ENCODE measurements around the gene ZNF277. TPM values are rescaled to one million over a fixed set of nuclear protein-coding genes. Genes with fewer than 3 reads are reported as not detected.
A peak's percentile ranks its signal among the peaks of the same experiment; 100 is the strongest.

ZNF277 gene
- total RNA-seq: 77.0 TPM

DNA sequence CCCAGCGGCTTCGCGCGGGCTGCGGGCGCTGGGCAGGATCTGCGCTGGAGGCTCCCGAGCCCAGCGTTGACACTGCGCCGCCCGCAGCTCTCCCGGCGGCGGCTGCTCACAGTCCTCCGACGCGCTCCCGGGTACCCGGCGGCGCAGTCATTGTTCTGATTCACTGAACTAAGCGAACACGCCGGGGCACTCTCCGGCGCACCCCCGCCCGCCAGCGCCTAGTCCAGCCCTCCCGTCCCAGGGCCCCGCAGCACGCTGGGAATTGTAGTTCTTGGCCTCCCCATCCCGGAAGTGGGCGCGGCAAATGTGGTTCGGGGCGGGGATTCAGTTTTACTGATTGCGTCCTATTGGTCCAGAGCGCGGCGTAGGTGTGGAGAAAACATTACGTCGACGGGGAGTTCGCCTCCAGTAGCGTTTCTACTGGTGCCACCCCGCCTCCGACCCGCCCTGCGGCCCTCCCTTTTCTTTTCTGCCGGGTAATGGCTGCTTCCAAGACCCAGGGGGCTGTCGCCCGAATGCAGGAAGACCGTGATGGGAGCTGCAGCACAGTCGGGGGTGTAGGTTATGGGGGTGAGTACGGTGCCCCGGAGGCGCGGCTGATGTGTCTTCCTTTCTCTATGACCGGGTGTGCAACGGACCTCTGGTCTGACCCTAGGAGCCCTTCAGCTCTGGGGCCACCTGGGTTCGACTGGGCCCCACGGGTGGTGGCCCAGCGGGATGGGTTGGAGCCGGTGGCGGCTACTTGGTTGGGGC lies at the start of gene ZNF277, which contains the start of gene DOCK4:
Gene ZNF277, plus strand, starts transcription at position 458 of the 753 bp plus-strand sequence. Its CDS starts 22 bp downstream, at position 480.
Gene DOCK4, minus strand, starts transcription at position 162 of the 753 bp plus-strand sequence. CDS start 261 bp downstream, outside the sequence.
- DNase-seq: peak; percentile 100

GRCh38 chr7:112157072-112157471 lies 49.4 kb upstream of the ZNF277 start:
- DNase-seq: no peak

GRCh38 chr7:112159351-112159750 lies 47.1 kb upstream of the ZNF277 start:
- no peak for DNase-seq

DNA sequence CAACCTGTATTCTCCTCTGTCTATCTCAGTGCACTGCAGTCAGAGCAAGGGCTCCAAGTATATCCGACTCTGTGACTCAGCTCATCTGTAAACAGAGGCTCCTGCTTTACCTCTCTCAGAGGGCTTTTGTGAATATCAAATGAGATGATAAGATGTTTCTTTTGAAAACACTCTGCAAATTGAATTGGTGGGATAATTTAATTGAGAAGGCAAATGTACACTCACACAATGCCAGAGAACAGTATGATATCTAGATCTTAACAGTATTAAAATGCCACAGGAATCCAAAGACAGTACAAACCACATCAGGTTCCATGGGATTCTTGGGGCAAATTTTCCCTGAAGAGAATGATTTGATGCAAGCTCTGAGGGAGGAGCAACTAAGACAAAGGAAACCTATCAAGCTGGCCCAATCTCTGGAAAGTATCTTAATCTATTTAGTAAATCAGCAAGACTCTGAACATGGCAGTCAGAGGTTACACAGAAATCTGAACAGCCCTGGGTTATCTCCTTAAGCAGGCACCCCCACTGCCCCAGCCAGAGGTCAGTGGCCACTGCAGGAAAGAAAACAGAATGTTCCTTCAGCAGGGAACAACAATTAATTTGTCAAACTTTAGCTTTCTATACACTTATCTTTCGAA lies 46.2 kb upstream of the ZNF277 start:
- DNase-seq: no peak

- DNase-seq: no peak
These were observed 45.7 kb upstream of the ZNF277 start for GRCh38 chr7:112160771-112161150.

DNA sequence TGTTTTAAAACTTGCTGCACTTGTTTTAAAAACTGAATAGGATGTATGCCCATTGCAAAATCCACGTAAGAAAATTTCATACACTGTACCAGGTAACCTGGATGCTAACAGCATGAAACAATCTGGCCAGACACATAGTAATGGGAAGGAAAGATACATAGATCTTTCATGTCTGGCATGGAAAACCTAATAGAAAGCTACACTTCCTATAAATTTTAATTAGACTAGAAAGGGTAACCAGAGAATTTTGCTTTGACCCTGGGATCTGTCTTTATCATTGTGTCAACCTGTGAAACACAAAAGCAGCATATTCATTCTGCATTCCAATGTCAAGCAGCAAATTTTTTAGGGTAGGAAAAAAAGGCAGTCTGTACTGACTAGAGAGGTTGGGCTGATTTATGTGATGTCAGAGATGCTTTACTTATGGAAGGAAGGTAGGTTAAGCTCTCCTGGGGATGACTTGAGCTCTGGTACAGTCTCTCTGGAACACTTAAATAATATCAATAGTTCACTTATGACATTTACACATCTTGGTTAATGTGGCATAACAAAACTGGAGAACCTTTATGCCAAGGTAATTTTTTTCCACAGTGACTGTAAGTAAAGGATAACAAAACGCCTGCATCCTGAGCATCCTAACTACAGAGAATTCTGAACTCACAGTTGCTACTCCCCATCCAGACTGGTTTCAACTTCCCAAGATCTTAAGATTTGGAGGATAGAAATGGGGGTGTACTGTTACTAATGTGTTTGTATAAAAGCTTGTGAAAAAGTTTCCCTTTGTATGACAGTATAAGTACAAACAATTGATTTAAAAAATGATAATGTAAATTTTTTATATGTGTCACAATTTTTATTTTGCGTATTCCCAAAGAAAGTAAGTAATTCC lies 45.0 kb upstream of the ZNF277 start:
- DNase-seq: no peak

DNA sequence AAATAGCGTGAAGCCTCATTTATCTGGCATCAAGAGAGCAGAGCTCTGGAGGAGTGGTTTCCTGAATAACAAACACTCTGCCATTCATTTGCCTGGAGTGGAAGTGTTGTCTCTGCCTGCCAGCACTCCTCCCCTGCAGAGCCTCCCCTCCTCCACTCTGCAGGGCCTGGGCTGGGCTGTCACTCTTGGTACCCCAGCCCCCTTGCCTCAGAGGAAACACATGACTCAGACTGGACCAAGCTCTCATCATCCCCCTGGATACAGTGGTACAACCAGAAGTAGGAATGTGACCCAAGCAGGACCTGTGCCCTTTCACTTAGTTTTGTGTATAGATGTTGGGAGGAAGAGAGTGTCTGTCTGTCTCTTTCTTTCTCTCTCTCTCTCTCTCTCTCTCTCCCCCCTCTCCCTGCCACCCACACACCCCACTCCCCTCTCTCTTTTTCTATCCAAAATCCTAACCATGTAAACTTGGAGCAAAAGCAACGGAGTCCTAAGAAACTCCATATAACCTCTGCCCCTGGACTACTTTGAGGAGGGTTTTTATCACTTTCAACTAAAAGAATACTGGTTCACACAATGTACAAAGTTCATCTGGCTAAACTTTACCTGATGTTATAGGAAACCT lies 44.2 kb upstream of the ZNF277 start:
- DNase-seq: peak; percentile 68

DNA sequence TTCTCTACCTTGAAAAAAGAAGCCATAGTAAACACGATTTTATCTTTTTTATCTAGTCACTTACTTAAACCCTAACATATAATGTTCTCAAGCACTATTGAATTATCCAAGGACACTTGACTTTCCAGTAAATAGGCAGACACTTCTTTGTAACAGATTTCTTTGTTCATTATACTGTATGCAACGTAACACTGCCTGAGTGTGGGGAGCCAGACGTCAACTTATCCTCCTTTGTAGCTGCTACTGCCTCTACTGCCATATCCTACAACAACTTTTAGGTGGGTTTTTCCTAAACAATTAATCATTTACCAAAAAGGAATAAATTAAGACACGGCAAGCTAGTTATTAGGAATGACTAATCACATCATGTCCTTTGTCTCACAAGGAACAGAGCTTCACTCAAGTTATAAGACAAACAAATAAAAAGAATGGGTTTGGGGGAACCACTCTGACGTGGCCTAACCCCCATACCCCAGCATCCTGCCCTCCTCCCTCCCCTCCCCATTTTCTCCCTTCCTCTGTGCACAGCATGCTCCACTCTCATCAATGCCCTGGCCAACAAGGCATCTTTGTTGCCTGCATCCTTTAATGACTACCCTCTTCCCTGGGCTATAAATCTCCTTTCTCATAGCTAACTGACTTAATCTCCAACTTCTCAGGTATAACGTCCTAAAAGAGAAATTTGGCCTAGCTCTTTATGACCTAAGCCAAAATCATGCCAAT lies 43.5 kb upstream of the ZNF277 start:
- DNase-seq: no peak

DNA sequence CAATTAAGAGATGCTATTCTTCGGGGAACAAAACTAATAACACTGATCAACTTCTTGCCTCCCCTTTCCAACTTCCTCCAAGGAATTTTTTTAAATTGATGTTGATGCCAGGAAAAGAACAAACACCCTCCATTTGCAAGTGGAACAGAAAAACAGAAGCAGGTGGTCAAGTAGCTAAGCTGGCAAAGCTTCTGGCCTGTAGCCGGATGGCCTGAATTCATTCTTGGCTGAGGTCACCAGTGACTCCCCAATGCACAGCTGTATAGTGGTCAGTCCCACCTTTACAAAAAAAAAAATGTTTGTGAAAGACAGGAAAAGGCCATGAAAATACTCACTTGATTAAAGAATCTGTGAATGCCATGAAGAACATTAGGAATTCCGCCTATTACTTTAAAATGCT lies 39.3 kb upstream of the ZNF277 start:
- DNase-seq: no peak

DNA sequence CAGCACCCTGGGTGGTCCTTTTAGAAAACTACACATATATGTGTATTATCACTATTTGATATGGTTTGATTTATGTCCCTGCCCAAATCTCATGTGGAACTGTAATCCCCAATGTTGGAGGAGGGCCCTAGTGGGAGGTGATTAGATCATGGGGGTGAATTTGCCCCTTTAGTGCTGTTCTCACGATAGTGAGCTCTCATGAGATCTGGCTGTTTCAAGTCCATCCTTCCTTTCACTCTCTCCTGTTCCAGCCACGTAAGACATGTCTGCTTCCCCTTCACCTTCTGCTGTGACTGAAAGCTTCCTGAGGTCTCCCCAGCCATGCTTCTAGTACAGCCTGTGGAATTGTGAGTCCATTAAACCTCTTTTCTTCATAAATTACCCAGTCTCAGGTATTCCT lies 37.6 kb upstream of the ZNF277 start:
- no peak for DNase-seq

DNA sequence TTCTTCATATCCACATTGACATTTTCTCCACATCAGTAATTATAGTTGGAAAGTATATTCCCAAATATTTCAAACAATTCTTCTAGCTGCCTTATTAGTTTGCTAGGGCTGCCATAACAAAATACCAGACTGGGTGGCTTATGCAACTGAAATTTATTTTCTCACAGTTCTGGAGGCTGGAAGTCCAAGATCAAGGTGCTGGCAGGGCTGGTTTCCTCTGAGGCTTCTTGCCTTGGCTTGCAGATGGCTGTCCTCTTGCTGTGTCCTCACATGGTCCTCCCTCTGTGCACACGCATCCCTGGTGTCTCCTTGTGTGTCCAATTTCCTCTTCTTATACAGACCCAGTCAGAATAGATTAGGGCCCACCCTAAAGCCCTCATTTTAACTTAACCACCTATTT lies 34.8 kb upstream of the ZNF277 start:
- no peak for DNase-seq

DNA sequence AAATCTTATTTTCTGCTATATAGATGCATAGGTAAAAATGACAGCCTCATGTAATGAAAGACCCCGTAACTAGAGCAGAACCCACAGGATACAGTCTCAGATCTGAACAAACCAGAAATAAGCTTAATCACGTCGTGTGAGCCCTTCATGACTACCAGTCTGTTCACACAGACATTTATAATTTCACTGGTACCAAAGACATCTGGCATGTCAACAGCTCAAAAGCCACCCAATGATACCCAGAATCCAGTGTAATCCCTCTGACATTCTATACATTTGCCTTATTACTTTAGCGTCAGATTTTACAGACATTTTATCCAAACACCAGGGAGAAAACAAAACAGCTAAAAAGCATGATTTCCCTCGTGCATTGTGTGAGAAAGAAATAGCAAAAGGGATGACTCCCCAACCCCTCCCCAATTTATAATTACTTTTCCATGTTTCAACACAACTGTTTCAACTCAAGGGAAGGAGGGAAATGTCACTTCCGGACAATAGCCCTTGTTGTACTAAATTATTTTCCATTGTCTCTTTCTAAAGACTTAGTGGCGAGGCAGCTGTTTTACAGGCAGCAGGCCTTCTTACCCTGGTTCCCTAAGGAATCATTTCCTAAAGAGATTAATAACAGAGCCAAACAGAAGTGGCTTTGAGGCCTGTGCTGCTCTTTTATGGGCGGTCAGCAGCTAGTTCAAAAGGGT lies 33.5 kb upstream of the ZNF277 start:
- DNase-seq: no peak

DNA sequence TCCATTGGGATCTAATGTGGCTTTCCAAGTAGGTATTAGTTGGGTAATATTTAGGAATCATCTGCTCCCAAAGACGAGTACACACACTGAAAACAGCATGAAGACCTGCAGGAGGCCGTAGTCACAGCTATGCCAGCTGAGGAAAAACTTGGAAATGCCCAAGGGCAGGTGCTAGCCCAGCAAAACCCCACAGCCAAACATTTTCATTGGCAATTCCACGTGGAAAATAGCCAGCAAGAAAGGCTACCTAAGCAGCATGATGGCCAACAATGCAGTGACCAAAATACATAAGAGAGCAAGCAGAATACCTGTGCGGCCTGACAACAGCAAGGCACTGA lies 33.0 kb upstream of the ZNF277 start:
- no peak for DNase-seq

- no peak for DNase-seq
These were observed 32.3 kb upstream of the ZNF277 start for GRCh38 chr7:112174192-112174591.

GRCh38 chr7:112176241-112176640 lies 30.3 kb upstream of the ZNF277 start:
- DNase-seq: no peak

- DNase-seq: no peak
These were observed 29.6 kb upstream of the ZNF277 start for GRCh38 chr7:112176693-112177415.

- DNase-seq: no peak
These were observed 26.3 kb upstream of the ZNF277 start for GRCh38 chr7:112180223-112180622.

DNA sequence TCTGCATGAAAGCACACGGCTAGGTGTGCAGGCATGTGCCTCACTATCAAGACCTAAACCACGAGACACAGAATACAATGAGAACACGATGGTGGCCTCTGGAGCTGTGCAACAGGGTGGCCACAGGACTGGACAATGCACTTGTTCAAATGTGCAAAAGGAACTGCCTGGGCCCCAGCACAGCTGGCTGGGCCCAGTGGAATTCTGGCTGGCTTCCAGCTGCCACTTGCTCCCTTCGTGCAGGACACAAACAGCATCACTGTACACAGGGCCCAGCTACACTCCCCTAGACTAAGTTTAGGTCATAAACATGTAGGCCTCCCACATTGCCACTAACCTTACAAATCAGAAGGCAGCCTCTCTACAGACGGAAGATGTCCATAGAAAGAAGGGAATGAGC lies 23.7 kb upstream of the ZNF277 start:
- peak; percentile 68 for DNase-seq

DNA sequence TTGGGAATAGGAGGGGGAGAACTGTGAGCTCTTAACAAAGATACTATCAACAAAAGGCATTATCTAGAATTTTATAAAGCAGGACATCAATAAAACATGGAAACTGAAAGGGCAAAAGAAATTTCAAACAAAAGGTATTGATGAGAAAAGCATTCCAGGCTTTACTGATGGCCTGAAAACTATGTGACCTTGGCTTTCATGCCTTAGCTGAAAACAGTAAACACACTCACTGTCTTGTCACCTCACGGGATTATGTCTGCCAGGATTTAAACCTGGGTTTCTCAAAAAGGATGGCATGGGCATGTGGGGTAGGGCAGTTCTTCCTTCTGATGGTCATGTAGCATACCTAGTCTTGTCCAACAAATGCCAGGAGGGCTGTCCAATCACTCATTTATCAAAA lies 23.2 kb upstream of the ZNF277 start:
- DNase-seq: no peak

DNA sequence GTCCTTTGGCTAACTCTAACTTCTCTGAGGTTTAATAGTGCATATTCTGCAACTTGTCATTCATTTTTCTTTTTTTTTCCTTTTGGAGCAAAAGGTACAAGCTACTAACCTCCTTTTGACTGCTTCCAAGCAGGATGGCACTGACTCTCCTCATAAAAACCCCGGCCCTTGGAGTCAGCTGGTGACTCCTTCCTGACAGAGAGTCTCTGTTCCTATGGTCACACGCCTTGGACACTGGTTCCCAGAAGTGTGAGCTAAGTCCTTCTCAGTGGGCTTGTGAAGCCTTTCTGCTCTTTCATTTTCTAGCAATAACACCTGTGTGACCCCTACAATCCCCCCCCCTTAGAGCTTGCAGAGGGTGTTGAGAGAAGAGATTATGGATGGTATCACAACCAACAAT lies 22.0 kb upstream of the ZNF277 start:
- DNase-seq: no peak
